BE2C (cell line): Measurements from ENCODE around the gene NUAK1.
"Not testable (repeated sequence)": the region's sequence is repeated elsewhere in the genome, so short reads cannot be mapped to it uniquely, and the experiment has no call there.

Experiments
- DNase-seq: peaks from one replicate; pipeline ENCODE4 v3.0.0-alpha.2; 2020
- H3K27me3 ChIP-seq: fragments of 250-450 bp; sonication (Bioruptor Pico); 2 replicates; pipeline ENCODE4 v1.5.1; 2020; ENCODE audit warnings: mild to moderate bottlenecking
- H3K36me3 ChIP-seq: fragments of 250-450 bp; sonication (Bioruptor Pico); 2 replicates; pipeline ENCODE4 v1.5.1; 2020; ENCODE audit warnings: mild to moderate bottlenecking
- H3K4me1 ChIP-seq: fragments of 250-450 bp; sonication (Bioruptor Pico); 2 replicates; pipeline ENCODE4 v1.5.1; 2020
- H3K4me3 ChIP-seq: 2 replicates; pipeline ENCODE4 v1.5.1; 2011; ENCODE audit warnings: low read depth, low read length
- H3K9me3 ChIP-seq: fragments of 250-450 bp; sonication (Bioruptor Pico); 2 replicates; pipeline ENCODE4 v1.5.1; 2020
- TF ChIP-seq, protein P1 (sequence below): IDR thresholded peaks from 2 replicates; pipeline ENCODE4 v1.5.1; 2012; ENCODE audit warnings: mild to moderate bottlenecking, low read depth, low read length

The NUAK1 gene

DNA sequence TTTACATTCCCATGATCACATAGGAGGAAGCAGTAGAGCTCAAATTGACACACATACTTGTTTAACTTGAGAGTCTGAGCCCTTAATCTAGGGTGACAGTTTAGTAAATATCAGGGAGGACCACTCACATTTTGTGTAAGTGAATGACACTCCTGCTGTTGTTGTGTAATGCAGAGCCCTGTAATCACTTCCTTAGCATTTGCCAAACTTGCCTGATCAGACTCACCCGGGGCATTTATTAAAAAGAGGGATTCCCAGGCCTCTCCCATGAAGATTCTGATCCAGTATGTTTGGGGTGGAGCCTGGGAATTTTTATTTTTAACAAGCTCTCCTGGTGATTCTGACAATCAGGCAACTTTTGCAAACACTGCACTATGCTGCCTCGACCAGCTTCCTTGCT lies 119.6 kb downstream of the NUAK1 start:
- TF ChIP-seq, protein P1, sequence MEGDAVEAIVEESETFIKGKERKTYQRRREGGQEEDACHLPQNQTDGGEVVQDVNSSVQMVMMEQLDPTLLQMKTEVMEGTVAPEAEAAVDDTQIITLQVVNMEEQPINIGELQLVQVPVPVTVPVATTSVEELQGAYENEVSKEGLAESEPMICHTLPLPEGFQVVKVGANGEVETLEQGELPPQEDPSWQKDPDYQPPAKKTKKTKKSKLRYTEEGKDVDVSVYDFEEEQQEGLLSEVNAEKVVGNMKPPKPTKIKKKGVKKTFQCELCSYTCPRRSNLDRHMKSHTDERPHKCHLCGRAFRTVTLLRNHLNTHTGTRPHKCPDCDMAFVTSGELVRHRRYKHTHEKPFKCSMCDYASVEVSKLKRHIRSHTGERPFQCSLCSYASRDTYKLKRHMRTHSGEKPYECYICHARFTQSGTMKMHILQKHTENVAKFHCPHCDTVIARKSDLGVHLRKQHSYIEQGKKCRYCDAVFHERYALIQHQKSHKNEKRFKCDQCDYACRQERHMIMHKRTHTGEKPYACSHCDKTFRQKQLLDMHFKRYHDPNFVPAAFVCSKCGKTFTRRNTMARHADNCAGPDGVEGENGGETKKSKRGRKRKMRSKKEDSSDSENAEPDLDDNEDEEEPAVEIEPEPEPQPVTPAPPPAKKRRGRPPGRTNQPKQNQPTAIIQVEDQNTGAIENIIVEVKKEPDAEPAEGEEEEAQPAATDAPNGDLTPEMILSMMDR, result no peak
- H3K36me3 ChIP-seq, result no peaks in the 10 kb centered on the region
- no peaks in the 10 kb centered on the region for H3K27me3 ChIP-seq
- no peaks in the 10 kb centered on the region for H3K9me3 ChIP-seq
- H3K4me1 ChIP-seq, result no peaks in the 10 kb centered on the region
- DNase-seq, result no peak
- no peak overlapping the region for H3K4me3 ChIP-seq

DNA sequence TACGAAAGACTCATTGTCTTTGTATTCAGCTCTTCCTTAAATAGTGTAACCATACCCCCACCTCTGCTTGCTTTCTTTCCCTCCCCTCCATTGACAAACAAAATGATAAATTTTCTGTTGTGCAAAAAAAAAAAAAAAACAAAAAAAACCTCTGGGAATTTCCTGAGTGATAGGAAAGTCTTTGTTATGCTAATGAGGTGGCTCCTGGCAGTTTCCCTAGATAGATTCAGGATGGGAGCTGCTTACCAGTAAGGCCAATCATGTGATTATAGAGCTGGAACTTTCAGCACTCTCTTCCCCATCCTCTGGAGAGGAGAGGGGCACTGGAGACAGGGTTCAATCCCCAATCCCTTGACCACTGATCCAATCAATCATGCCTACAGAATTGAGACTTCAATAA lies 120.5 kb downstream of the NUAK1 start:
- no peak for DNase-seq

DNA sequence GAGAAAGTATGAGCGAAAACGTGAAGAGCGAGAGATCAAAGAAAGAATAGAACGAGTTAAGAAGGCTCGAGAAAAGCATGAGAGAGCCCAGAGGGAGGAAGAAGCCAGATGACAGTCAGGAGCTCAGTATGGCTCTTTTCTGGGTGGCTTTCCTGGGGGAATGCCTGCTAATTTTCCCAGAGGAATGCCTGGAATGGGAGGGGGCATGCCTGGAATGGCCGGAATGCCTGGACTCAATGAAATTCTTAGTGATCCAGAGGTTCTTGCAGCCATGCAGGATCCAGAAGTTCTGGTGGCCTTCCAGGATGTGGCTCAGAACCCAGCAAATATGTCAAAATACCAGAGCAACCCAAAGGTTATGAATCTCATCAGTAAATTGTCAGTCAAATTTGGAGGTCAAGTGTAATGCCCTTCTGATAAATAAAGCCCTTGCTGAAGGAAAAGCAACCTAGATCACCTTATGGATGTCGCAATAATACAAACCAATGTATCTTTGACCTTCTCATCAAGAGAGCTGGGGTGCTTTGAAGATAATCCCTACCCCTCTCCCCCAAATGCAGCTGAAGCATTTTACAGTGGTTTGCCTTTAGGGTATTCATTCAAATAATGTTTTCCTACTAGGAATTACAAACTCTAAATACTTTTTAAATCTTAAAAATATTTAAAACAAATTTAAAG lies 122.0 kb downstream of the NUAK1 start:
- H3K9me3 ChIP-seq, H3K36me3 ChIP-seq, H3K4me1 ChIP-seq, H3K27me3 ChIP-seq, H3K4me3 ChIP-seq, DNase-seq: not testable (repeated sequence)

More for the DNA sequence above, 120.5 kb downstream of the NUAK1 start:
- Histone ChIP-seq H3K9me3 (no peaks in the 10 kb centered on the region), H3K36me3 (no peaks in the 10 kb centered on the region), H3K4me3 (no peak overlapping the region), H3K27me3 (no peaks in the 10 kb centered on the region), H3K4me1 (no peaks in the 10 kb centered on the region)
- TF ChIP-seq, protein P1, result no peak

DNA sequence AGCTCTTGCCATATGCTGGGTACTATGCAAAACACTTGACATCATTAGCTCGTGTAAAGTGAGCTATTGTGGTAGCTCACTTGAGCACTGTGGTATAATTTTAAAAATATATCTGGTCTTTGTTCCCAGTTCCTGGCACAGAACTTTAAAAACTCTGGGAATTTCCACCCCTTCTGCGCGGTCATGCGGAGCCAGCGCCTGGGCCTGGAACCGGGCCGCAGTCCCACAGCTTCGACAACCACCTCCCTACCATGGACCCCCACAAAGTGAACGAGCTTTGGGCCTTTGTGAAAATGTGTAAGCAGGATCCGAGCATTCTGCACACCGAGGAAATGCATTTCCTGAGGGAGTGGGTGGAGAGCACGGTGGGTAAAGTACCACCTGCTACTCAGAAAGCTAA lies 123.1 kb downstream of the NUAK1 start:
- TF ChIP-seq, protein P1, result no peak
- Histone ChIP-seq H3K4me1 (no peaks in the 10 kb centered on the region), H3K4me3 (no peak overlapping the region), H3K36me3 (no peaks in the 10 kb centered on the region), H3K27me3 (no peaks in the 10 kb centered on the region), H3K9me3 (no peaks in the 10 kb centered on the region)
- DNase-seq, result no peak

DNA sequence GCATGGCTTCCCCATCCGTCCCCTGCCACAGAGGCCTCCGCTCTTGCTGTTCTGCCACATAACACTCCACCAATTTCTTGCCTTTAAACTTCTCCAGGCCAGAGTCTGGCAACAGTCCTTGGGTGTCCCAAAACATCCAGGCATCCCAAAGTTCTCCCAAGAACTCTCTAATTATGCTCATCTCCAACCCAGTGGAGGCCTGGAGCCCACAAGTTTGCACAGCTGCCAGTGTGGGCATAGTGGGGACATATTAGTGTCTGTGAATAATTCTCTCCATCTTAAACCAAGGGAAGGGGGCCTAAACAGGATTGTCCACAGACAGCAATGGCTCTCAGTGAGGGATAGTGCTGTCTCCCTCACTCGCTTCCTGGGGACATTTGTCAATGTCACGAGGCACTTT lies 124.8 kb downstream of the NUAK1 start:
- no peaks in the 10 kb centered on the region for H3K36me3 ChIP-seq
- no peak overlapping the region for H3K4me3 ChIP-seq
- no peaks in the 10 kb centered on the region for H3K27me3 ChIP-seq
- H3K4me1 ChIP-seq, result no peaks in the 10 kb centered on the region
- no peak for DNase-seq
- no peaks in the 10 kb centered on the region for H3K9me3 ChIP-seq
- TF ChIP-seq, protein P1, result no peak
